ENCODE data around the gene METTL17. TPM values are rescaled to one million over a fixed set of nuclear protein-coding genes. Genes with fewer than 3 reads are reported as not detected.
"Not testable (repeated sequence)": the region's sequence is repeated elsewhere in the genome, so short reads cannot be mapped to it uniquely, and the experiment has no call there.

METTL17 gene
- total and polyA plus RNA-seq, 2 experiments from 2014 or later: 31.3 to 87.7 TPM

GRCh38 chr14:21040370-21040925, 50.7 kb downstream of the METTL17 start:
- Histone ChIP-seq H3K36me3 (ENCODE audit: low read depth) (no peaks in the 10 kb centered on the region), H3K27me3 (replicated peaks; ENCODE audit: insufficient read depth) (no peaks in the 10 kb centered on the region), H3K4me2 (ENCODE audit: unreplicated experiment) (no peak overlapping the region), H3K9ac (no peak overlapping the region), H3F3A (ENCODE audit: insufficient read depth) (no peaks in the 10 kb centered on the region), H3K9me3 (ENCODE audit: low read depth) (no peaks in the 10 kb centered on the region), H3K27ac (no peak overlapping the region), H4K20me1 (ENCODE audit: insufficient read depth) (no peaks in the 10 kb centered on the region), H3K9me2 (ENCODE audit: insufficient read depth) (no peaks in the 10 kb centered on the region), H3K4me1 (ENCODE audit: insufficient read depth) (peaks cover 13% of the 10 kb centered on the region), H3K79me2 (ENCODE audit: insufficient read depth) (no peaks in the 10 kb centered on the region), H2AFZ (no peak overlapping the region), H3K4me3 (no peak overlapping the region)
- DNase-seq: no peak
- in situ Hi-C loops (cut with MboI): no loop called here
- TF ChIP-seq EZH2 (IDR thresholded peaks at IDR 0.05; ENCODE audit: insufficient read depth, poor library complexity, severe bottlenecking) (no peak), EZH2phosphoT487 (IDR thresholded peaks at IDR 0.05; ENCODE audit: insufficient read depth, low read depth) (no peak)
- WGBS, 2 experiments (ENCODE audit: low coverage in 1 of 2, low lambda C conversion rate in 2 of 2, missing lambda C conversion rate in 2 of 2): 87 to 89% methylated on average over 8 of the region's 8 CpGs

DNA sequence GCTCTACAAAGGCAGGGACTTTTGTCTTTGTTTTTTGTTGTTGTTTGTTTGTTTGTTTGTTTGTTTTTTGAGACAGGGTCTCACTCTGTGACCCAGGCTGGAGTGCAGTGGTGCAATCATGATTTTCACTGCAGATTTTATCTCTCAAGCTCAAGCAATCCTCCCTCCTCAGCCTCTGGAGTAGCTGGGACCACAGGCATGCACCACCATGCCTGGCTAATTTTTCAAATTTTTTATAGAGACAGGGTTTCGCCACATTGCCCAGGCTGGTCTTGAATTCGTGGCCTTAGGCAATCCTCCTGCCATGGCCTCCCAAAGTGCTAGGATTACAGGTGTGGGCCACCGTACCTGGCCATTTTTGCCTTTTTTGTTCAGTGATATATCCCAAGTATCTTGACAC, 51.2 kb downstream of the METTL17 start:
- H4K20me1 ChIP-seq (ENCODE audit: insufficient read depth); H3K9me3 ChIP-seq (ENCODE audit: low read depth); H3K4me2 ChIP-seq (ENCODE audit: unreplicated experiment); H3K36me3 ChIP-seq (ENCODE audit: low read depth); H2AFZ ChIP-seq; in situ Hi-C loops (cut with MboI); H3K9me2 ChIP-seq (ENCODE audit: insufficient read depth); H3F3A ChIP-seq (ENCODE audit: insufficient read depth); H3K9ac ChIP-seq; DNase-seq; H3K79me2 ChIP-seq (ENCODE audit: insufficient read depth); H3K27me3 ChIP-seq (replicated peaks; ENCODE audit: insufficient read depth); H3K27ac ChIP-seq; H3K4me3 ChIP-seq: not testable (repeated sequence)
- WGBS, 2 experiments (ENCODE audit: low coverage in 1 of 2, low lambda C conversion rate in 2 of 2, missing lambda C conversion rate in 2 of 2): 72 to 75% methylated on average over 3 of the region's 3 CpGs
- H3K4me1 ChIP-seq (ENCODE audit: insufficient read depth): peaks cover 13% of the 10 kb centered on the region

GRCh38 chr14:21041676-21042433, 52.1 kb downstream of the METTL17 start, which contains the start of gene RNASE7:
TSS of gene RNASE7 (plus strand) at chr14:21042362. CDS start at chr14:21042993, 631 bp downstream.
- Histone ChIP-seq H3K79me2 (ENCODE audit: insufficient read depth) (no peaks in the 10 kb centered on the region), H3F3A (ENCODE audit: insufficient read depth) (no peaks in the 10 kb centered on the region), H3K27ac (no peak within 1 kb of the TSS), H4K20me1 (ENCODE audit: insufficient read depth) (no peaks in the 10 kb centered on the region), H3K9ac (no peak within 1 kb of the TSS), H3K9me2 (ENCODE audit: insufficient read depth) (no peaks in the 10 kb centered on the region), H3K4me3 (no peak within 1 kb of the TSS), H3K4me1 (ENCODE audit: insufficient read depth) (peaks cover 13% of the 10 kb centered on the region), H3K27me3 (replicated peaks; ENCODE audit: insufficient read depth) (no peaks in the 10 kb centered on the region), H2AFZ (no peak within 1 kb of the TSS), H3K9me3 (ENCODE audit: low read depth) (no peaks in the 10 kb centered on the region), H3K4me2 (ENCODE audit: unreplicated experiment) (no peak within 1 kb of the TSS), H3K36me3 (ENCODE audit: low read depth) (no peaks in the 10 kb centered on the region)
- DNase-seq: peak; percentile 76
- 58 to 65% methylated on average over 11 of the region's 11 CpGs for WGBS, 2 experiments (ENCODE audit: low coverage in 1 of 2, low lambda C conversion rate in 2 of 2, missing lambda C conversion rate in 2 of 2)
- in situ Hi-C loops (cut with MboI): no loop called here
- TF ChIP-seq EZH2phosphoT487 (IDR thresholded peaks at IDR 0.05; ENCODE audit: insufficient read depth, low read depth) (no peak), EZH2 (IDR thresholded peaks at IDR 0.05; ENCODE audit: insufficient read depth, poor library complexity, severe bottlenecking) (no peak)

DNA sequence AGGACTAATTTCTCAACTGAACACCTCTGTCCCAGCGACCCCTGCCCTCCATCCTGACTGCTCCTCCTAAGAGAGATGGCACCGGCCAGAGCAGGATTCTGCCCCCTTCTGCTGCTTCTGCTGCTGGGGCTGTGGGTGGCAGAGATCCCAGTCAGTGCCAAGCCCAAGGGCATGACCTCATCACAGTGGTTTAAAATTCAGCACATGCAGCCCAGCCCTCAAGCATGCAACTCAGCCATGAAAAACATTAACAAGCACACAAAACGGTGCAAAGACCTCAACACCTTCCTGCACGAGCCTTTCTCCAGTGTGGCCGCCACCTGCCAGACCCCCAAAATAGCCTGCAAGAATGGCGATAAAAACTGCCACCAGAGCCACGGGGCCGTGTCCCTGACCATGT, 53.1 kb downstream of the METTL17 start:
- no peak overlapping the region for H3K4me3 ChIP-seq

More for the DNA sequence above, 53.1 kb downstream of the METTL17 start:
- no peak overlapping the region for H2AFZ ChIP-seq
- no peaks in the 10 kb centered on the region for H3K9me2 ChIP-seq (ENCODE audit: insufficient read depth)
- H3K4me1 ChIP-seq (ENCODE audit: insufficient read depth): peaks cover 22% of the 10 kb centered on the region
- H3K36me3 ChIP-seq (ENCODE audit: low read depth): no peaks in the 10 kb centered on the region
- no peak overlapping the region for H3K4me2 ChIP-seq (ENCODE audit: unreplicated experiment)
- no peaks in the 10 kb centered on the region for H3K9me3 ChIP-seq (ENCODE audit: low read depth)
- WGBS, 2 experiments (ENCODE audit: low coverage in 1 of 2, low lambda C conversion rate in 2 of 2, missing lambda C conversion rate in 2 of 2): 75 to 82% methylated on average over 8 of the region's 8 CpGs
- no peak for DNase-seq
- H3K9ac ChIP-seq: no peak overlapping the region
- no peaks in the 10 kb centered on the region for H3K79me2 ChIP-seq (ENCODE audit: insufficient read depth)
- no peak overlapping the region for H3K27ac ChIP-seq
- H4K20me1 ChIP-seq (ENCODE audit: insufficient read depth): no peaks in the 10 kb centered on the region
- TF ChIP-seq EZH2phosphoT487 (IDR thresholded peaks at IDR 0.05; ENCODE audit: insufficient read depth, low read depth) (no peak), EZH2 (IDR thresholded peaks at IDR 0.05; ENCODE audit: insufficient read depth, poor library complexity, severe bottlenecking) (no peak)
- peaks cover 9% of the 10 kb centered on the region for H3F3A ChIP-seq (ENCODE audit: insufficient read depth)
- in situ Hi-C loops (cut with MboI): no loop called here
- no peaks in the 10 kb centered on the region for H3K27me3 ChIP-seq (replicated peaks; ENCODE audit: insufficient read depth)
